B cell (primary cell): ENCODE results near the gene RASA2.

Source experiments
- EZH2 ChIP-seq: IDR thresholded peaks from 2 replicates; pipeline ENCODE4 v1.6.1; 2012; ENCODE audit warnings: borderline replicate concordance, low read depth, mild to moderate bottlenecking, moderate library complexity, low read length; ENCODE audit not compliant: insufficient read depth, poor library complexity, severe bottlenecking
- TF ChIP-seq, protein P1 (sequence below): fragments of 200-600 bp; IDR thresholded peaks from one replicate; pipeline ENCODE4 v1.8.0; 2022; ENCODE audit warnings: antibody characterized with exemption, mild to moderate bottlenecking

DNA sequence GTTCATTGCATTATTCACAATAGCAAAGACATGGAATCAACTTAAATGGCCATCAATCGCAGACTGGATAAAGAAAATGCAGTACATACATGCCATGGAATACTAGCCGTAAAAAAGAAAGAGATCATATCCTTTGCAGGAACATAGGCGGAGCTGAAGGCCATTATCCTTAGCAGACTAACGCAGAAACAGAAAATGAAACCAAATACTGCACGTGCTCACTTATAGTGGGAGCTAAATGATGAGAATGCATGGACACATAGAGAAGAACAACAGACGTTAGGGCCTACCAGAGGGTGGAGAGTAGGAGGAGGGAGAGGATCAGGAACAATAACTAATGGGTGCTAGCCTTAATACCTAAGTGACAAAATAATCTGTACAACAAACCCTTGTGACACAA lies 57.9 kb downstream of the RASA2 start:
- no peak for TF ChIP-seq EZH2
- TF ChIP-seq, protein P1, sequence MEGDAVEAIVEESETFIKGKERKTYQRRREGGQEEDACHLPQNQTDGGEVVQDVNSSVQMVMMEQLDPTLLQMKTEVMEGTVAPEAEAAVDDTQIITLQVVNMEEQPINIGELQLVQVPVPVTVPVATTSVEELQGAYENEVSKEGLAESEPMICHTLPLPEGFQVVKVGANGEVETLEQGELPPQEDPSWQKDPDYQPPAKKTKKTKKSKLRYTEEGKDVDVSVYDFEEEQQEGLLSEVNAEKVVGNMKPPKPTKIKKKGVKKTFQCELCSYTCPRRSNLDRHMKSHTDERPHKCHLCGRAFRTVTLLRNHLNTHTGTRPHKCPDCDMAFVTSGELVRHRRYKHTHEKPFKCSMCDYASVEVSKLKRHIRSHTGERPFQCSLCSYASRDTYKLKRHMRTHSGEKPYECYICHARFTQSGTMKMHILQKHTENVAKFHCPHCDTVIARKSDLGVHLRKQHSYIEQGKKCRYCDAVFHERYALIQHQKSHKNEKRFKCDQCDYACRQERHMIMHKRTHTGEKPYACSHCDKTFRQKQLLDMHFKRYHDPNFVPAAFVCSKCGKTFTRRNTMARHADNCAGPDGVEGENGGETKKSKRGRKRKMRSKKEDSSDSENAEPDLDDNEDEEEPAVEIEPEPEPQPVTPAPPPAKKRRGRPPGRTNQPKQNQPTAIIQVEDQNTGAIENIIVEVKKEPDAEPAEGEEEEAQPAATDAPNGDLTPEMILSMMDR = no peak
